ENCODE measurements around the gene SLC7A4.

- TF ChIP-seq, protein P1, sequence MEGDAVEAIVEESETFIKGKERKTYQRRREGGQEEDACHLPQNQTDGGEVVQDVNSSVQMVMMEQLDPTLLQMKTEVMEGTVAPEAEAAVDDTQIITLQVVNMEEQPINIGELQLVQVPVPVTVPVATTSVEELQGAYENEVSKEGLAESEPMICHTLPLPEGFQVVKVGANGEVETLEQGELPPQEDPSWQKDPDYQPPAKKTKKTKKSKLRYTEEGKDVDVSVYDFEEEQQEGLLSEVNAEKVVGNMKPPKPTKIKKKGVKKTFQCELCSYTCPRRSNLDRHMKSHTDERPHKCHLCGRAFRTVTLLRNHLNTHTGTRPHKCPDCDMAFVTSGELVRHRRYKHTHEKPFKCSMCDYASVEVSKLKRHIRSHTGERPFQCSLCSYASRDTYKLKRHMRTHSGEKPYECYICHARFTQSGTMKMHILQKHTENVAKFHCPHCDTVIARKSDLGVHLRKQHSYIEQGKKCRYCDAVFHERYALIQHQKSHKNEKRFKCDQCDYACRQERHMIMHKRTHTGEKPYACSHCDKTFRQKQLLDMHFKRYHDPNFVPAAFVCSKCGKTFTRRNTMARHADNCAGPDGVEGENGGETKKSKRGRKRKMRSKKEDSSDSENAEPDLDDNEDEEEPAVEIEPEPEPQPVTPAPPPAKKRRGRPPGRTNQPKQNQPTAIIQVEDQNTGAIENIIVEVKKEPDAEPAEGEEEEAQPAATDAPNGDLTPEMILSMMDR (IDR thresholded peaks at IDR 0.05), result no peak
- no peak for TF ChIP-seq EZH2 (IDR thresholded peaks at IDR 0.05; ENCODE audit: borderline replicate concordance, insufficient read depth, low read depth, low read length, poor library complexity, severe bottlenecking)
Observed at GRCh38 chr22:21075516-21076138, 43.3 kb upstream of the SLC7A4 start.

Data from B cell (primary cell).